Left hindlimb (tissue), 1 donor: ENCODE results near the gene LRMDA.

ENCODE experiments used
- DNase-seq: peaks from one replicate; pipeline ENCODE4 v3.0.0-alpha.2; 2018

LRMDA gene

GRCh38 chr10:75449382-75450074 lies 18.1 kb downstream of the LRMDA start:
- DNase-seq = no peak

- DNase-seq = no peak
These were observed 18.6 kb downstream of the LRMDA start for GRCh38 chr10:75450075-75450445.

- no peak for DNase-seq
These were observed 19.5 kb downstream of the LRMDA start for GRCh38 chr10:75450644-75451640.

GRCh38 chr10:75451831-75452230 lies 20.4 kb downstream of the LRMDA start:
- no peak for DNase-seq

- DNase-seq = no peak
These were observed 21.6 kb downstream of the LRMDA start for GRCh38 chr10:75452997-75453396.

GRCh38 chr10:75456122-75456521 lies 24.7 kb downstream of the LRMDA start:
- no peak for DNase-seq

- DNase-seq = no peak
These were observed 28.6 kb downstream of the LRMDA start for GRCh38 chr10:75460059-75460458.

GRCh38 chr10:75461672-75462649 lies 30.5 kb downstream of the LRMDA start:
- no peak for DNase-seq

GRCh38 chr10:75462865-75463264 lies 31.4 kb downstream of the LRMDA start:
- no peak for DNase-seq

- no peak for DNase-seq
These were observed 33.3 kb downstream of the LRMDA start for GRCh38 chr10:75464478-75465449.

GRCh38 chr10:75465450-75465827 lies 34.0 kb downstream of the LRMDA start:
- no peak for DNase-seq

GRCh38 chr10:75466001-75466400 lies 34.6 kb downstream of the LRMDA start:
- DNase-seq = no peak

- DNase-seq = no peak
These were observed 35.5 kb downstream of the LRMDA start for GRCh38 chr10:75466886-75467285.

GRCh38 chr10:75468612-75469005 lies 37.2 kb downstream of the LRMDA start:
- no peak for DNase-seq

- DNase-seq = no peak
These were observed 37.7 kb downstream of the LRMDA start for GRCh38 chr10:75469006-75469616.

- no peak for DNase-seq
These were observed 39.5 kb downstream of the LRMDA start for GRCh38 chr10:75470901-75471300.

GRCh38 chr10:75472685-75473084 lies 41.3 kb downstream of the LRMDA start:
- DNase-seq = no peak

GRCh38 chr10:75474106-75474505 lies 42.7 kb downstream of the LRMDA start:
- DNase-seq = no peak

GRCh38 chr10:75475460-75476182 lies 44.2 kb downstream of the LRMDA start:
- no peak for DNase-seq

GRCh38 chr10:75476569-75476968 lies 45.1 kb downstream of the LRMDA start:
- no peak for DNase-seq
